Sigmoid colon (tissue), 7 donors: Measurements from ENCODE around the gene PHC2. TPM values are rescaled to one million over a fixed set of nuclear protein-coding genes. Genes with fewer than 3 reads are reported as not detected.
A peak's percentile ranks its signal among the peaks of the same experiment; 100 is the strongest.

Experiments used
- DNase-seq: peaks from one replicate; pipeline ENCODE4 v3.0.0-alpha.2; 2019
- H3K27ac ChIP-seq, 4 donors: fragments of 200-600 bp; sonication (generic); one replicate each; pipeline ENCODE4 v1.5.1; 2016 to 2019; ENCODE audit warnings: mild to moderate bottlenecking in 1 of 4
- H3K27me3 ChIP-seq, 3 donors: fragments of 200-600 bp; sonication (generic); one replicate each; pipeline ENCODE4 v1.5.1; 2019; ENCODE audit warnings: mild to moderate bottlenecking in 1 of 3
- H3K36me3 ChIP-seq, 4 donors: fragments of 200-600 bp; sonication (generic); one replicate each; pipeline ENCODE4 v1.5.1; 2016 to 2019
- H3K4me1 ChIP-seq, 4 donors: fragments of 200-600 bp; sonication (generic); one replicate each; pipeline ENCODE4 v1.5.1; 2017 to 2019
- H3K4me3 ChIP-seq, 4 donors: fragments of 200-600 bp; sonication (generic); one replicate each; pipeline ENCODE4 v1.5.1; 2017 to 2019; ENCODE audit warnings: mild to moderate bottlenecking in 2 of 4, moderate library complexity in 1 of 4
- H3K9me3 ChIP-seq, 4 donors: fragments of 200-600 bp in 3 of 4; sonication (generic) in 3 of 4; one replicate each; pipeline versions ENCODE4 v1.5.1 to v1.6.1; 2013 to 2019
- EP300 ChIP-seq, 4 donors: sonication (generic); formaldehyde crosslinking; IDR thresholded peaks; one replicate each; pipeline ENCODE4 v1.6.1; 2017; ENCODE audit warnings: antibody characterized with exemption in 4 of 4
- POLR2A ChIP-seq, 2 donors: fragments of 450-650 bp; IDR thresholded peaks; one replicate each; pipeline ENCODE4 v1.6.1; 2016; ENCODE audit warnings: antibody characterized with exemption in 2 of 2, mild to moderate bottlenecking in 2 of 2, moderate library complexity in 2 of 2
- POLR2AphosphoS5 ChIP-seq, 4 donors: sonication (generic); formaldehyde crosslinking; IDR thresholded peaks; one replicate each; pipeline ENCODE4 v1.6.1; 2017; ENCODE audit warnings: antibody characterized with exemption in 4 of 4
- WGBS, 2 donors: extraction: QIAGEN DNeasy Blood & Tissue Kit; methylation state at CpG; one replicate each; pipeline ENCODE4 v1.1.7; 2013; 5-methylcytosine and 5-hydroxymethylcytosine counted together
- intact Hi-C: fragments of 100-400 bp; cut with DNase I; formaldehyde crosslinking; loops from one replicate; pipeline ENCODE4 v1.15.1; 2023
- polyA plus RNA-seq, 3 donors: library from polyadenylated mRNA; stranded (reverse); fragments of 200-250 nt; gene quantifications; one replicate each; pipeline ENCODE4 v1.2.3, GENCODE V29; 2013
- total RNA-seq, 4 donors: library from RNA; depleted of rRNA; stranded (reverse); fragments of >200 nt; gene quantifications; one replicate each; pipeline ENCODE4 v1.1.0, GENCODE V29; 2016
- TF ChIP-seq, protein P1 (sequence below), 4 experiments: fragments of 450-650 bp in 3 of 4; fragments of 200-600 bp in 1 of 4; IDR thresholded peaks; one replicate each; pipeline ENCODE4 v1.5.1; 2016 to 2019; ENCODE audit warnings: antibody characterized with exemption in 4 of 4, mild to moderate bottlenecking in 3 of 4, moderate library complexity in 2 of 4
- donor health status: healthy with polysubstance abuse.
- donor health status: Bipolar disorder and iron deficiency.
- donor health status: healthy.

Gene PHC2
- total and polyA plus RNA-seq, 7 donors = 56.2 to 199 (median 96.3) TPM

DNA sequence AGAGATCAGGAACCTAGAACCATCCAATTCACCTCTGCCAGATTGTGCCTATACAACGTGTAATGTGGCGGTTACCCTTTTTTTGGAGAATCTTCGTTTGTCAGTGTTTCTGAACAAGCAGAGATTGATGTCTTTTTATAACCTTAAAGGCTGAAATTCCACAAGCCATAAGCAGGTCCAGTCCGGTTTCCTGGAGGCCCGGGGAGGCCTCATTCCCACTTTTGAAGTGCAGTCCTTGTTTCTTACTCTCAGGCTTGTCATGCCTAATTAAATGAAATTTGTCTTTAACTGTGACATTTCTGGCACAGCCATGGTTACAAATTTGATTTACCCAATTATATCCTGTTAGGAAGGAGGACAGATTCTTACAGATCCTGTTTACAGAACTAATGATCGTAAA, 146.8 kb downstream of the PHC2 start:
- Histone ChIP-seq H3K27me3 (no peaks in the 10 kb centered on the region), H3K9me3 (no peaks in the 10 kb centered on the region), H3K4me3 (no peak overlapping the region), H3K4me1 (peaks cover 0 to 4% (median 0%) of the 10 kb centered on the region in 4 donors), H3K27ac (no peak overlapping the region), H3K36me3 (peaks cover 13 to 62% (median 26%) of the 10 kb centered on the region in 4 donors)
- DNase-seq = peak; percentile 13
- WGBS, 2 donors = 89 to 91% methylated on average over 6 of the region's 6 CpGs
- no peak for TF ChIP-seq POLR2A (IDR thresholded peaks at IDR 0.05)
- TF ChIP-seq EP300 (IDR thresholded peaks at IDR 0.05) = no peak
- TF ChIP-seq, protein P1, sequence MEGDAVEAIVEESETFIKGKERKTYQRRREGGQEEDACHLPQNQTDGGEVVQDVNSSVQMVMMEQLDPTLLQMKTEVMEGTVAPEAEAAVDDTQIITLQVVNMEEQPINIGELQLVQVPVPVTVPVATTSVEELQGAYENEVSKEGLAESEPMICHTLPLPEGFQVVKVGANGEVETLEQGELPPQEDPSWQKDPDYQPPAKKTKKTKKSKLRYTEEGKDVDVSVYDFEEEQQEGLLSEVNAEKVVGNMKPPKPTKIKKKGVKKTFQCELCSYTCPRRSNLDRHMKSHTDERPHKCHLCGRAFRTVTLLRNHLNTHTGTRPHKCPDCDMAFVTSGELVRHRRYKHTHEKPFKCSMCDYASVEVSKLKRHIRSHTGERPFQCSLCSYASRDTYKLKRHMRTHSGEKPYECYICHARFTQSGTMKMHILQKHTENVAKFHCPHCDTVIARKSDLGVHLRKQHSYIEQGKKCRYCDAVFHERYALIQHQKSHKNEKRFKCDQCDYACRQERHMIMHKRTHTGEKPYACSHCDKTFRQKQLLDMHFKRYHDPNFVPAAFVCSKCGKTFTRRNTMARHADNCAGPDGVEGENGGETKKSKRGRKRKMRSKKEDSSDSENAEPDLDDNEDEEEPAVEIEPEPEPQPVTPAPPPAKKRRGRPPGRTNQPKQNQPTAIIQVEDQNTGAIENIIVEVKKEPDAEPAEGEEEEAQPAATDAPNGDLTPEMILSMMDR (IDR thresholded peaks at IDR 0.05) = no peak
- TF ChIP-seq POLR2AphosphoS5 (IDR thresholded peaks at IDR 0.05) = no peak
- intact Hi-C loops = no loop called here

DNA sequence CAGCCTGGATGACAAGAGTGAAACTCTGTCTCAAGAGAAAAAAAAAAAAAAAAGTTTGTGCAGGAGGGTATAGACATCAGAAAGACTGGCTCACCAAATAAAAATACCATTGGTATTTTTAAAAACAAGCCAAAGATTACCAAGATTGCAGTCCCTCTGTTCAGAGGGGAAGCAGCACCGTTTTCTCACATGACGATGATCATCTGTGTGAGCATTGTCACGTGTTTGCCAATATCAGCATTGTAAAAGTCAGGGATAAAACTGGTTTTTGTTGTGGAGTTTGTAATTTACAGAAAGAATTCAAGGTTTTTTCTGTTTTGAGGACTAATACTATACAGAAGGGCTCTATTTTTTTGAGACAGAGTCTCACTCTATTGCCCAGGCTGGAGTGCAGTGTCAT, 148.1 kb downstream of the PHC2 start:
- intact Hi-C loops = no loop called here
- WGBS, 2 donors = 83 to 88% methylated on average over 3 of the region's 3 CpGs
- no peaks in the 10 kb centered on the region for H3K27me3 ChIP-seq
- H3K36me3 ChIP-seq = peaks cover 13 to 72% (median 26%) of the 10 kb centered on the region in 4 donors
- H3K9me3 ChIP-seq = no peaks in the 10 kb centered on the region
- TF ChIP-seq POLR2AphosphoS5 (IDR thresholded peaks at IDR 0.05) (no peak), POLR2A (IDR thresholded peaks at IDR 0.05) (no peak), EP300 (IDR thresholded peaks at IDR 0.05) (no peak)
- TF ChIP-seq, protein P1 (IDR thresholded peaks at IDR 0.05) = no peak
- no peak overlapping the region for H3K27ac ChIP-seq
- H3K4me1 ChIP-seq = no peaks in the 10 kb centered on the region
- H3K4me3 ChIP-seq = no peak overlapping the region
- DNase-seq = peak; percentile 6

DNA sequence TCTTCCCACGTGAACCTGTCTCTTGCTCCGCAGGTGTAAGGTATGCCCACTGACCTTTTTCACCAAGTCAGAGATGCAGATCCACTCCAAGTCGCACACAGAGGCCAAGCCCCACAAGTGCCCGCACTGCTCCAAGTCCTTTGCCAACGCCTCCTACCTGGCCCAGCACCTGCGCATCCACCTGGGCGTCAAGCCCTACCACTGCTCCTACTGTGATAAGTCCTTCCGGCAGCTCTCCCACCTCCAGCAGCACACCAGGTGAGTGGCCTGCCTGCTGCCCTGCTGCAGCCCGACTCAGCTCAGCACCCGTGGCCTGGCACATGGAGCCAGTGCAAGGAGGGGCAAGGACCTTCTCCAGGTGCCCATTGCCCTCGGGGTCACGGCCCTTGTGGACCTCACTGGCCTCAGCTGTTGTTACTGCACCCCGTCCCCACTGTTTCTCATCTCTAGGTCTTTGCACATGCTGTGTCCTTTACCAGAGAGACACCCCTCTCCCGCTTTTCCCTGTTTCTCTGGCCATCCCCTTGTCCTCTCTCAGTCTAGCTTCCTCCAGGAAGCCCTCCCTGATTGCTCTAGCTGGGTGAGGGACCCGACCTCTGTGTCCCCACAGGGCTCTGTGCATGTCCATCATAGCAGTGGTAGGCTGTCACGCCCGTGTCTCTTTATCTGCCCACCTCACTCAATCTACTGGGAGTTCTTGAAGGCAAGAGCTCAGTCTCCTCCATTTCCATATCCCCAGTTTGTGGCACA, 149.2 kb downstream of the PHC2 start:
- Histone ChIP-seq H3K27ac (no peak overlapping the region), H3K4me3 (no peak overlapping the region), H3K27me3 (no peaks in the 10 kb centered on the region), H3K4me1 (no peaks in the 10 kb centered on the region), H3K36me3 (peaks cover 13 to 83% (median 34%) of the 10 kb centered on the region in 4 donors), H3K9me3 (no peaks in the 10 kb centered on the region)
- DNase-seq = peak; percentile 56
- 93 to 96% methylated on average over 17 of the region's 17 CpGs for WGBS, 2 donors
- intact Hi-C loops = no loop called here
- TF ChIP-seq, protein P1 (IDR thresholded peaks at IDR 0.05) = no peak
- no peak for TF ChIP-seq POLR2AphosphoS5 (IDR thresholded peaks at IDR 0.05)

DNA sequence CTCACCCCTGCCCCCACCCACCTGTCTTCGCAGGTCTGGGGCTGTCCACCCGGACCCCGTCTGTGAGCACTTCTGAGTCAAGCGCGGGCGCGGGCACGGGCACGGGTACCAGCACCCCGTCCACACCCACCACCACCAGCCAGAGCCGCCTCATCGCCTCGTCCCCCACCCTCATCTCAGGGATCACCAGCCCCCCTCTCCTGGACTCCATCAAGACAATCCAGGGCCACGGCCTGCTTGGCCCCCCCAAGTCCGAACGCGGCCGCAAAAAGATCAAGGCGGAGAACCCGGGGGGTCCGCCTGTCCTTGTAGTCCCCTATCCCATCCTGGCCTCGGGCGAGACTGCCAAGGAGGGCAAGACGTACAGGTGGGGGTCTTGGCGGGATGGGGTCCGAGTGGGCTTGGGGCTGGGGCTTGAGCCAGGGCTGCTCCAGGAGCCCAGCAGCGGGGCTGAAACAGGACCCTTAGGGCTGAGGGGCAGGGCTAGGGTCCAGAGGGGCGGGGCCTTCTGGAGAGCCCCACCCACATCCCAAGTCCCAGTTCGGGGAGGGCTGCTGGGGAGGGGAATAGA, 150.7 kb downstream of the PHC2 start:
- Histone ChIP-seq H3K4me3 (no peak overlapping the region), H3K27ac (no peak overlapping the region), H3K27me3 (no peaks in the 10 kb centered on the region), H3K36me3 (peaks cover 13 to 91% (median 43%) of the 10 kb centered on the region in 4 donors), H3K4me1 (no peaks in the 10 kb centered on the region), H3K9me3 (no peaks in the 10 kb centered on the region)
- peak; percentile 66 for DNase-seq
- WGBS, 2 donors = 95 to 98% methylated on average over 29 of the region's 29 CpGs
- no peak for TF ChIP-seq POLR2A (IDR thresholded peaks at IDR 0.05)
- TF ChIP-seq EP300 (IDR thresholded peaks at IDR 0.05) = no peak
- TF ChIP-seq, protein P1 (IDR thresholded peaks at IDR 0.05) = no peak
- no peak for TF ChIP-seq POLR2AphosphoS5 (IDR thresholded peaks at IDR 0.05)
- intact Hi-C loops = no loop called here
